Natural killer cell (primary cell): ENCODE data around the gene XRCC3. TPM values are rescaled to one million over a fixed set of nuclear protein-coding genes. Genes with fewer than 3 reads are reported as not detected.

Experiments used
- ATAC-seq, 3 donors: fragments of 150-1000 bp in 2 of 3; fragments of 200-7000 bp in 1 of 3; cut with Tn5 transposase; 1 replicate in 1 of 3; 2 replicates in 2 of 3; pipeline ENCODE4 v1.10.0; 2021; ENCODE audit warnings: mild to moderate bottlenecking in 2 of 3, moderate library complexity in 2 of 3
- DNase-seq, 2 donors: peaks; one replicate each; pipeline versions ENCODE4 v3.0.0 to v3.0.0-alpha.2; 2013 to 2021; ENCODE audit warnings: mixed read lengths in 1 of 2
- H3K27ac ChIP-seq: one replicate; pipeline ENCODE4 v1.5.1; 2013; ENCODE audit warnings: mild to moderate bottlenecking, low read length
- H3K27me3 ChIP-seq: one replicate; pipeline ENCODE4 v1.6.1; 2013; ENCODE audit warnings: low read length; ENCODE audit not compliant: control insufficient read depth, insufficient read depth
- H3K36me3 ChIP-seq: one replicate; pipeline ENCODE4 v1.6.1; 2013; ENCODE audit warnings: low read length; ENCODE audit not compliant: control insufficient read depth, insufficient read depth
- H3K4me1 ChIP-seq: one replicate; pipeline ENCODE4 v1.6.1; 2013; ENCODE audit warnings: low read length; ENCODE audit not compliant: control insufficient read depth, insufficient read depth
- H3K4me3 ChIP-seq: one replicate; pipeline ENCODE4 v1.5.1; 2013; ENCODE audit warnings: low read length
- H3K9me3 ChIP-seq: one replicate; pipeline ENCODE4 v1.6.1; 2013; ENCODE audit warnings: low read length; ENCODE audit not compliant: control insufficient read depth, insufficient read depth
- H3K27ac Mint-ChIP-seq, 2 donors: one replicate each; pipeline ENCODE4 v1.8.0; 2022; ENCODE audit warnings: mild to moderate bottlenecking in 2 of 2, mixed read lengths in 2 of 2, moderate library complexity in 1 of 2
- H3K27me3 Mint-ChIP-seq, 2 donors: one replicate each; pipeline ENCODE4 v1.8.0; 2022; ENCODE audit warnings: low read depth in 2 of 2, mixed read lengths in 2 of 2
- H3K36me3 Mint-ChIP-seq: one replicate; pipeline ENCODE4 v1.8.0; 2022; ENCODE audit warnings: mixed read lengths
- H3K4me1 Mint-ChIP-seq, 2 donors: one replicate each; pipeline ENCODE4 v1.8.0; 2022; ENCODE audit warnings: mixed read lengths in 2 of 2
- H3K4me3 Mint-ChIP-seq: one replicate; pipeline ENCODE4 v1.8.0; 2022; ENCODE audit warnings: mild to moderate bottlenecking, moderate library complexity, mixed read lengths
- H3K9me3 Mint-ChIP-seq, 2 donors: one replicate each; pipeline ENCODE4 v1.8.0; 2022; ENCODE audit warnings: mixed read lengths in 2 of 2
- CTCF ChIP-seq: fragments of 200-600 bp; IDR thresholded peaks from one replicate; pipeline ENCODE4 v1.8.0; 2022; ENCODE audit warnings: antibody characterized with exemption
- WGBS: methylation state at CpG from one replicate; pipeline ENCODE4 v1.1.7; 2013; ENCODE audit warnings: missing lambda C conversion rate; ENCODE audit not compliant: insufficient coverage; 5-methylcytosine and 5-hydroxymethylcytosine counted together
- intact Hi-C: fragments of 100-400 bp; cut with micrococcal nuclease; formaldehyde crosslinking; loops from one replicate; pipeline ENCODE4 v1.14.2; 2022
- total RNA-seq, 4 donors: library from RNA; stranded (reverse); fragments of 120-200 nt in 1 of 4; gene quantifications; one replicate each; pipeline versions ENCODE4 v1.2.3 to v1.2.4, GENCODE V29; 2013 to 2022

The XRCC3 gene
- total RNA-seq, 3 donors from 2014 or later (not counting 1 experiment from before 2014, with no cell fraction given) = 11.6 to 12.8 (median 12.7) TPM

GRCh38 chr14:103729496-103730448 is 14.5 kb upstream of the XRCC3 start:
- WGBS = 82% methylated on average over 24 of the region's 24 CpGs
- Mint-ChIP-seq H3K36me3 (no peaks in the 10 kb centered on the region), H3K27ac (no peak overlapping the region), H3K27me3 (no peaks in the 10 kb centered on the region), H3K4me3 (no peak overlapping the region), H3K4me1 (no peaks in the 10 kb centered on the region), H3K9me3 (no peaks in the 10 kb centered on the region)
- no peak for TF ChIP-seq CTCF
- no peaks in the 10 kb centered on the region for H3K27me3 ChIP-seq
- DNase-seq (no peak), ATAC-seq (no peak)
- H3K36me3 ChIP-seq = peaks cover 14% of the 10 kb centered on the region
- no peaks in the 10 kb centered on the region for H3K9me3 ChIP-seq
- no peaks in the 10 kb centered on the region for H3K4me1 ChIP-seq
- intact Hi-C loops = no loop called here
- no peak overlapping the region for H3K4me3 ChIP-seq
- H3K27ac ChIP-seq = no peak overlapping the region

GRCh38 chr14:103728721-103729120 is 13.5 kb upstream of the XRCC3 start:
- H3K27ac Mint-ChIP-seq = no peak overlapping the region
- H3K36me3 ChIP-seq = peaks cover 14% of the 10 kb centered on the region
- H3K9me3 ChIP-seq = no peaks in the 10 kb centered on the region
- no peaks in the 10 kb centered on the region for H3K27me3 Mint-ChIP-seq
- no peak overlapping the region for H3K4me3 ChIP-seq
- H3K4me1 ChIP-seq = no peaks in the 10 kb centered on the region
- no peak for TF ChIP-seq CTCF
- H3K27me3 ChIP-seq = no peaks in the 10 kb centered on the region
- H3K36me3 Mint-ChIP-seq = no peaks in the 10 kb centered on the region
- no peaks in the 10 kb centered on the region for H3K9me3 Mint-ChIP-seq
- H3K4me1 Mint-ChIP-seq = no peaks in the 10 kb centered on the region
- 95% methylated on average over 12 of the region's 12 CpGs for WGBS
- no peak overlapping the region for H3K4me3 Mint-ChIP-seq
- no peak overlapping the region for H3K27ac ChIP-seq
- intact Hi-C loops = no loop called here
- DNase-seq = no peak
- no peak for ATAC-seq

- Mint-ChIP-seq H3K36me3 (no peaks in the 10 kb centered on the region), H3K27me3 (no peaks in the 10 kb centered on the region), H3K4me1 (no peaks in the 10 kb centered on the region), H3K27ac (no peak overlapping the region), H3K9me3 (no peaks in the 10 kb centered on the region), H3K4me3 (no peak overlapping the region)
- no peak overlapping the region for H3K4me3 ChIP-seq
- no peak for TF ChIP-seq CTCF
- no peak overlapping the region for H3K27ac ChIP-seq
- H3K36me3 ChIP-seq = peaks cover 12% of the 10 kb centered on the region
- no peaks in the 10 kb centered on the region for H3K4me1 ChIP-seq
- WGBS = 97% methylated on average over 19 of the region's 19 CpGs
- H3K9me3 ChIP-seq = no peaks in the 10 kb centered on the region
- no peak for ATAC-seq
- H3K27me3 ChIP-seq = no peaks in the 10 kb centered on the region
- intact Hi-C loops = no loop called here
- no peak for DNase-seq
Measured at GRCh38 chr14:103728141-103728540, 12.9 kb upstream of the XRCC3 start.
